HG03060 (cell line): ENCODE data around the gene RTEL1.

Source experiments
- ATAC-seq: cut with Tn5 transposase; IDR thresholded peaks from one replicate; pipeline ENCODE4 v1.9.1; 2021; ENCODE audit warnings: low read depth, moderate number of reproducible peaks; ENCODE audit not compliant: unreplicated experiment

The RTEL1 gene

DNA sequence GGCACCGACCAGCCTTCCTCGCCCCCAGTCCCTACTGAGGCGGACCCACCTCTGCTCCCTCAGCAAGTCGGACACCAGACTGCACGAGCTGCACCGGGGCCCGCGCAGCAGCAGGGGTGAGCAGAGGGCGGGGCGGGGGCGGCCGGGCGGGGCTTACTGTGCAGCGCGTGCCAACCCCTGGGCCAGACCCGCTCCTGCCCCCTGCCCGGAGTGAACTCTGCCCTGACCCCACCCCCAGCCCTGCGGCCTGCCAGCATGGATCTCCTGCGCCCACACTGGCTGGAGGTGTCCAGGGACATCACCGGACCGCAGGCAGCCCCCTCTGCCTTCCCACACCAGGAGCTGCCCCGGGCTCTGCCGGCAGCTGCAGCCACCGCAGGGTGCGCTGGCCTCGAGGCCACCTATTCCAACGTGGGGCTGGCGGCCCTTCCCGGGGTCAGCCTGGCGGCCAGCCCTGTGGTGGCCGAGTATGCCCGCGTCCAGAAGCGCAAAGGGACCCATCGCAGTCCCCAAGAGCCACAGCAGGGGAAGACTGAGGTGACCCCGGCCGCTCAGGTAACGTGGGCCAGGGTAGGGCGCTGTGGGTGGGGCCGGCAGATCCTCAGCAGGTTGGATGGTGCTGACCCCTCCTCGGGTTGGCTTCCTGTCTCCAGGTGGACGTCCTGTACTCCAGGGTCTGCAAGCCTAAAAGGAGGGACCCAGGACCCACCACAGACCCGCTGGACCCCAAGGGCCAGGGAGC is 80.0 kb downstream of the RTEL1 start:
- no peak for ATAC-seq

DNA sequence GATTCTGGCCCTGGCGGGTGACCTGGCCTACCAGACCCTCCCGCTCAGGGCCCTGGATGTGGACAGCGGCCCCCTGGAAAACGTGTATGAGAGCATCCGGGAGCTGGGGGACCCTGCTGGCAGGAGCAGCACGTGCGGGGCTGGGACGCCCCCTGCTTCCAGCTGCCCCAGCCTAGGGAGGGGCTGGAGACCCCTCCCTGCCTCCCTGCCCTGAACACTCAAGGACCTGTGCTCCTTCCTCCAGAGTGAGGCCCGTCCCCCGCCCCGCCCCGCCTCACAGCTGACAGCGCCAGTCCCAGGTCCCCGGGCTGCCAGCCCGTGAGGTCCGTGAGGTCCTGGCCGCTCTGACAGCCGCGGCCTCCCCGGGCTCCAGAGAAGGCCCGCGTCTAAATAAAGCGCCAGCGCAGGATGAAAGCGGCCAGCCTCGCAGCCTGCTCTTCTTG is 80.6 kb downstream of the RTEL1 start:
- no peak for ATAC-seq

DNA sequence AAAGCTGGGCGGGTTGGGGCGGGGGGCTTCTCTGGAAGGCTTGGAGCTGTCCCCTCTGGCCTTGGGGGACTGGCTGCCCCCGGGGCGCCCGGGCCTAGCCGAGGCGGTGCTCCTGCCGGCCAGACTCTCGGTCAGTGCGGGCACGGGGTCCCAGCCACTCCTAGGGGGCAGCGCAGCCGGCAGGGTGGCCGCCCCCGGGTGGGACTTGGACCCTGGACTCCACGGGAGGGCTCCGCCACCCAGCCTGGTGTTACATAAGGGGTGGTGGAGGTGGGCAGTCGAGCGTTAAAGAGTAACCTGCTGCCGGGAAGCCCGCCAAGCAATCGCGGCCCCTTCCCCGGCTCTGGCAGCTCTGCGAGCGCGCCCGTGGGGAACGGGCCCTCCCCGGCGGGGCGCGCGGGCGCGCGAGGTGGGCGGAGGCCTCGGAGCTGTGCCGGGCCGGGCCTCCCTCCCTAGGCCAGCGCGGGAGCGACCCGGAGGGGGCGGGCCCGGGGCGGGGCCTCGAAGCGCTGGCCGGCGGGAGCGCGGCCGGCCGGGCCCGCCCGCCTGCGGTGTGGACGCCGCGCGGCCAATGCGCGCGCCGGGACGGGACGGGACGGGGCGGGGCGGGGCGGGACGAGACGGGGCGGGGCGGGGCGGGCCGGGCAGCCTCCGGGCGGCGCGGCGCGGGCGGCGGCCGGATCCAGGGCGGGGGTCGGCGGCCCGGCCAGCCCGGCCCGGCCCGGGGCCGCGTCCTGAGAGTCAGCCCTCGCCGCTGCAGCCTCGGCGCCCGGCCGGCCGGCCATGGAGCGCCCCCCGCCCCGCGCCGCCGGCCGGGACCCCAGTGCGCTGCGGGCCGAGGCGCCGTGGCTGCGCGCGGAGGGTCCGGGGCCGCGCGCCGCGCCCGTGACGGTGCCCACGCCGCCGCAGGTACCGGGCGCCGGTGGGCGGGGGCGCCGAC is 81.3 kb downstream of the RTEL1 start, which contains the start of gene SLC2A4RG:
SLC2A4RG (plus strand) TSS at position 647 of the 940 bp plus-strand sequence; CDS start at position 784, 137 bp downstream.
- ATAC-seq, result no peak

DNA sequence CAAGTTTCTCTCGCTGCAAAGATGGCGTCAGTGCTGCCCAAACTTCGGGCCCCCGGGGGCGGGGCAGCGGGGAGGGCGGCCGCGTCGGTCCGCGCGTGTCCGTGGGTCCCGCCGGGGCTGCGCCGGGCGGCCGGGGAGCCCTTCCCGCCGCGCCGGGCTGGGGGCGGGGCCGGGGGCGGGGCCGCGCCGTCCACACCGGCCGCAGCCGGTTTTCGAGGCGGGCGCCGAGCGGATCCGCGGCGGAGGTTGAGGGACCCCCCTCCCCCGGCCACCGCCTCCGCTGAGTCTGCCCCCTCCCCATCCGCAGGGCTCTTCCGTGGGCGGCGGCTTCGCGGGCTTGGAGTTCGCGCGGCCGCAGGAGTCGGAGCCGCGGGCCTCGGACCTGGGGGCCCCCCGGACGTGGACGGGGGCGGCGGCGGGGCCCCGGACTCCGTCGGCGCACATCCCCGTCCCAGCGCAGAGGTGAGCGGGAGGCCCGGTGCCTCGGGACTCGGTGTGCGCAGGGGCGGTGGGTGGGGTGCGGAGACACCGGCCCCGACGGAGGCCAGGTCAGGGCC is 82.0 kb downstream of the RTEL1 start:
- no peak for ATAC-seq

DNA sequence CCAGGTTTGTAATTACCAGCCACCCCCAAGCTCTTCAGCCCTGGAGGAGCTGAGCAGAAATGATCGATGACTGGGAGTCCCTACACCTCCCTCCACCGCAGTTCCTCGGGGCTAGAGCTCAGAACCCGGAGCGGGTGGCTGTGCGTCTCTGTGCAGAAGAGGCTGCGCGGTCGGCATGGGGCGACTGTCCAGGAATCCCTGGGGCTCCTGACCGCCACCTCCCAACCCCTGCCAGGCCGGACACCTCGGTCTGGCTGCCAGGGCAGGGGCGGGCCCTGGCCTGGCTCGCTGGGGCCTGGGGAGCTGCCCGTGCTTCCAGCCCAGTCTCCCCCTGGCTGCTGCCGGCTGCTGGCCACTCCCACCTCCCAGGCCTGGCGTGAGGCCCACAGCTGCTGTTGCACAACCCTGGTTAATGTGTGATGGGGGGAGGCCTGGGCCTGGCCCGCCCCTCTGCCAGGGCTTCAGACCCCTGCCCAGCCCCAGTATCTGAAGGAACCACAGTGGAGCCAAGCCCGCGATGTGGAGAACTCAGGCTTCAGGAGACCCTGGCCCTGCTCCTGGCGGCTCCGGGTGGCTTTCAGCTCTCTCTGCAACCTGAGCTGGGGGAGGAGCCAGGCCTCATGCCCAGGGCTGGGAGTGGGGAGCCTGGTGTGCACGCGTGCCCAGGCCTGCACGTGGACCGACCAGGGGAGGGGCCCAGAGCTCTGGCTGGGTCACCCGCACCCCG is 82.7 kb downstream of the RTEL1 start:
- ATAC-seq, result no peak

DNA sequence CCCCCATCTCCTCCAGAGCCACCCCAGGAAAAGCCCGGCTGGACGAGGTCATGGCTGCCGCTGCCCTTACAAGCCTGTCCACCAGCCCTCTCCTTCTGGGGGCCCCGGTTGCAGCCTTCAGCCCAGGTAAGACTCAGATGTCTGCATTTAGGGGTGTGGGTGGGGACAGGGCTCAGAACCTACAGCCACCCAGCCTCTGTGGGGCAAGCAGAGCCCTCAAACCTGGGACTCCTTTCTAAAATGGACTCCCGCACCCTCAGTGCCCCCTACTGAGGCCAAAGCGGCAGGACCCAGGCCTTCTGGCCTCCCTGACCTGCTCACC is 83.2 kb downstream of the RTEL1 start:
- no peak for ATAC-seq

DNA sequence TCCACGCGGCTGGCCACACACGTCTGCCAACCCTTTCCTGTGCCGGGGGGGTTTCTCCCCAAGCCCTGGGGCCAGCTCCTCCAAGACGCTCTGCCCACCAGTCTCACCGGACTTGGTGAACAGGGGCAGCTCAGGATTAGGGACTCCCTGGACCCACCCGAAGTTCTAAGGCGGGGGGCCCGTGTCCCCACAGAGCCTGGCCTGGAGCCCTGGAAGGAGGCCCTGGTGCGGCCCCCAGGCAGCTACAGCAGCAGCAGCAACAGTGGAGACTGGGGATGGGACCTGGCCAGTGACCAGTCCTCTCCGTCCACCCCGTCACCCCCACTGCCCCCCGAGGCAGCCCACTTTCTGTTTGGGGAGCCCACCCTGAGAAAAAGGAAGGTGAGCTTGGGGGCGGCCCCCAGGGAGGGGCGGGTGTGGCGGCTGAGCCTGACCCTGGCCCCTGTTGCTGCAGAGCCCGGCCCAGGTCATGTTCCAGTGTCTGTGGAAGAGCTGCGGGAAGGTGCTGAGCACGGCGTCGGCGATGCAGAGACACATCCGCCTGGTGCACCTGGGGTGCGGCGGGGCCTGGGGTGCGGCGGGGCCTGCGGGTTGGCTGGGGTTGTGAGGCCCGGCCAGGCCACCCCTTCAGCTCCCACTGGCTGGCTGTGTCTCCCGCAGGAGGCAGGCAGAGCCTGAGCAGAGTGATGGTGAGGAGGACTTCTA is 83.7 kb downstream of the RTEL1 start:
- ATAC-seq, result no peak

DNA sequence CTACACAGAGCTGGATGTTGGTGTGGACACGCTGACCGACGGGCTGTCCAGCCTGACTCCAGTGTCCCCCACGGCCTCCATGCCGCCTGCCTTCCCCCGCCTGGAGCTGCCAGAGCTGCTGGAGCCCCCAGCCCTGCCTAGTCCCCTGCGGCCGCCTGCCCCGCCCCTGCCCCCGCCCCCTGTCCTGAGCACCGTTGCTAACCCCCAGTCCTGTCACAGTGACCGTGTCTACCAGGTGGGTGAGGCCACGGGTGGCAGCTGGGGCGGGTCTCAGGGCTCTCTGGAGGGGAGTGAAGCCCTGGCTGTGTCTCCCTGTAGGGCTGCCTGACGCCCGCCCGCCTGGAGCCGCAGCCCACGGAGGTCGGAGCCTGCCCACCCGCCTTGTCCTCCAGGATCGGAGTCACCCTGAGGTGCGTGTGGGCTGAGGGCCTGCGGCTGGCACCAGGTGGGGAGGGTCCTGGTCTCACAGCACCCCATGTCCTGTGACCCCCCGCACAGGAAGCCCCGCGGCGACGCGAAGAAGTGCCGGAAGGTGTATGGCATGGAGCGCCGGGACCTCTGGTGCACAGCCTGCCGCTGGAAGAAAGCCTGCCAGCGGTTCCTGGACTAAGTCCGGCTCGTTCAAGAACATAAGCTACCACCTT is 84.4 kb downstream of the RTEL1 start:
- no peak for ATAC-seq

DNA sequence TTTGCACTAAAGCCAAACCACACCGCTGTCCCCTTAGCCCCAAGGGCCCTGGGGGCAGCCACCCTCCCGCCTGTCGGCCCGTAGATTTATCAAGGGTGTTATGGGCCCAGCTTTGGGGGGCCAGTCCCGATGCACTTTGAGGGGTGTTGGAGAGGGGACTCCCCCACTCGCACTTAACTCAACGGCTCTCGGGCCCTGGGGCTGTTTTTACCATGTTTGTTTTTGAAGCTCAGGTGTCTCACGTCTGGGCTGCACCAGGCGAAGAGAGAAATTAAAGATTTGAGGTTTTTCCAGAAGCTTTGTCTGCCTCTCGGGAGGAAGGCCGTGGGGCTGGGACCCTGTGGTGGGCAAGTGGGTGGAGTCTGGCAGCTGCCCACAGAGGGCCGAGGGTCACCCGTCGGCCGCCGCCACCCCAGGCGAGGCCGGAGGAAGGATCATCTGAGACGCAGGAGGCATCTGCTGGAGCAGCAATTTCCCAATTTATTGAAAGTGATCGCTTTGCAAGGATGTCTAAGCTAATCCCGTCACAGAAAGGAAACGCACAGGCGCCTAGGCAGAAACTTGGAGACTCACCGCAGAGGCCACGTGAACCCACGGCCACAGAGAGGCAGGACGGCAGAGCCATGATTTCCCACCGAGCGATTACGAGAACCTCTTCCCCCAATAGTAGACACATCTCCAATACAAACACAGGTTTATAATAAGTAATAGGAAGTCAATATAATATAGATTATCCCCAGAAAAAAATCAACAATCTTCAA is 85.3 kb downstream of the RTEL1 start:
- no peak for ATAC-seq

DNA sequence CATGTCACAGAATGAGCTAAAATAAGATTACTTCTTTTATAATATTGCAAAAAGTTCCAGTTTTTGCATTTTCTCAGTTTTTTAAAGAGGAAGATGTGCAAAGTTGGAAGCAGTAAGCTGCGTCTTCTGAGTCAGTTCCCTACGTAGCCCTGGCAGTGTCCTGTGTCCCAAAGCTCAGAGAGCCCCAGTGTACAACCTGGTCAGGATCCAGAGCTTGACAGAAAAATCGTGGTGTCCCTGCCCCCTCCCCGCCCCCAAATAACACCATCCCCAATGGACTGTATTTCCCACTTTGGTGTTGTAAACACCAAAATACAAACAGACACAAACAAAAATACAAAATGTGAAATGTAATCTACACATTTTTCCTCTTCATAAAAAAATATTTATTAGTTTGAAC is 86.0 kb downstream of the RTEL1 start:
- ATAC-seq, result no peak

DNA sequence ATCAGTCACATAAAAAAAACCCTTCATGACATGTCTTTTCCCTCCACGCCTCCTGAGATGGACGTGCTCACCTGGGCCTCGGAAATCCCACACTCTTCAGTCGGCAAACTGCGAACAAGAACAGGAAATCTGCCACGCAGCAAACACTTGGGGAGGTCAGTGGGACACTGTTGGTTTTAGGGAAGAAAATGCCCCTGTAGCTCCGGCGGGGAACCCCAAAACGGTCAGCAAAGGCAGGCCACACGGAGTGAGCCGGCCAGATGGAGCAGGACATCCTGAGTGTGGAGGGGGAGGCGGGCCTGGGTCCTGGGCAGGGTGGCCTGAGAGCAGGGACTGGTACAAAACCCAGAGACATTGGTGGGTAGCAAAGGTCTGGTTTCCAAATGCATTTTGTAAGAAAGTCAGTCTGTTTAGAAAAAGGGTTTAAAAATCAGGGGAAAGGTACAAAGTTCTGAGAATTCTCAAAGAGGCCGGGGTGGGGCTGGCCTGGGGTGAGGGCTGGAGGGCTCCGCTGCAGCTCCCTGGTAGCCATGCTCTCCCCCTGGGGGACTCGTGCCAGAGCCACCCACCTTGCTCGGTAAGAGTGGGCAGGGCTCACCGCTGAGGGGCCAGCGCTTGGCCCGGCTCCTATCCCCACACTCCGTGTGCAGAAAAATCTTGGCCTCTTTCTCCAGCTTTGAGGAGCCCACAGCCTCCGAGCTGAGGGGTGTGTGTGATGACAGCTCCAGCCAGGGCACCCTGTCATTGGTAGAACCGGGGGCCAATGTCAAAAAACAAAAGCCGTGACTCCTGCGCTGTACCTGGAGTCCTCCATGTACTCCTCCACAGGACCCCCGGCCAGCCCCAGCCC is 86.7 kb downstream of the RTEL1 start:
- no peak for ATAC-seq

DNA sequence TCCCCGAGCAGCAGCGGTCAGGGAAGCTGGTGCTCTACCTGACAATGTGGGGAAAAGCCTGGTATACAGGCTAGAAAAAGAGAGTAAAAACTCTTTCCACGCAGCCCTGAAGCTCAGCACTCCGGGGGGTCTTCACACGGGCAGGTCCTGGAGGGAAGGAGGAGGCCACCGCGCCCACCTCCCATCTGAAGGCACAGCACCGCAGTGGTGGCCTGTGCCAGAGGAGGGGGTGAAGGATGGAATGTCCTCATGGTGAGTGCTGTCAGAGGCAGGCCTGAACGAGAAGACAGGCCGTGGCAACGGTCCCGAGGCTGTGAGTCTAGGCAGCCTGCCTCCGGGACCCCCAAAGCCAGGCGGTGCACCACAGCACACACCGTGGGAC is 87.3 kb downstream of the RTEL1 start:
- no peak for ATAC-seq
